Measurements from ENCODE around the gene CLIP4.

DNA sequence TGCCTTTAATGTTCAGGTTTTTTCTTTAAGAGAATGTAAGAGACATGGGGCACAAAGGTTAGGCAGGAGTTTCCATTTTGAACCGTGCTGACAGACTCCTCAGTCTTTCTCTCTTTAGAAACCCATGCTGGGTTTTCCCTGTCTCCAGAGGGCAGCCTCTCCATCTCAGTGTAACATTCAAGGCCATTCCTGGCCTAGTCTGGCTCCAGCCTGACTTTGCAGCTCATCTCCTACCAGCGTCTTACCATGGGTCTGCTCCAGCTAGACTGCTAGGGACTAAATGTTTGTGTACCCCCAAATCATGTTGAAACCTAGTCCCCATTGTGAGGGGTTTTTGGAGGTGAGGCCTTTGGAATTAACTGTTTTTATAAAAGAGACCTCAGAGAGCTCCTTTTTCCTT, 9.8 kb upstream of the CLIP4 start:
- TF ChIP-seq, protein P1, sequence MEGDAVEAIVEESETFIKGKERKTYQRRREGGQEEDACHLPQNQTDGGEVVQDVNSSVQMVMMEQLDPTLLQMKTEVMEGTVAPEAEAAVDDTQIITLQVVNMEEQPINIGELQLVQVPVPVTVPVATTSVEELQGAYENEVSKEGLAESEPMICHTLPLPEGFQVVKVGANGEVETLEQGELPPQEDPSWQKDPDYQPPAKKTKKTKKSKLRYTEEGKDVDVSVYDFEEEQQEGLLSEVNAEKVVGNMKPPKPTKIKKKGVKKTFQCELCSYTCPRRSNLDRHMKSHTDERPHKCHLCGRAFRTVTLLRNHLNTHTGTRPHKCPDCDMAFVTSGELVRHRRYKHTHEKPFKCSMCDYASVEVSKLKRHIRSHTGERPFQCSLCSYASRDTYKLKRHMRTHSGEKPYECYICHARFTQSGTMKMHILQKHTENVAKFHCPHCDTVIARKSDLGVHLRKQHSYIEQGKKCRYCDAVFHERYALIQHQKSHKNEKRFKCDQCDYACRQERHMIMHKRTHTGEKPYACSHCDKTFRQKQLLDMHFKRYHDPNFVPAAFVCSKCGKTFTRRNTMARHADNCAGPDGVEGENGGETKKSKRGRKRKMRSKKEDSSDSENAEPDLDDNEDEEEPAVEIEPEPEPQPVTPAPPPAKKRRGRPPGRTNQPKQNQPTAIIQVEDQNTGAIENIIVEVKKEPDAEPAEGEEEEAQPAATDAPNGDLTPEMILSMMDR (IDR thresholded peaks at IDR 0.05) = no peak
- TF ChIP-seq POLR2A (IDR thresholded peaks at IDR 0.05) = no peak

Measured in ovary (tissue), 3 donors.